ENCODE data around the gene TMEM37.

TMEM37 gene

GRCh38 chr2:119421741-119422140, 9.9 kb upstream of the TMEM37 start:
- TF ChIP-seq CTCF (IDR thresholded peaks at IDR 0.05; ENCODE audit: borderline replicate concordance, extremely low read depth, low read length, poor library complexity, severe bottlenecking) (no peak), EZH2 (IDR thresholded peaks at IDR 0.05; ENCODE audit: borderline replicate concordance, low read depth, low read length, severe bottlenecking) (no peak)
- Histone ChIP-seq H3K4me2 (ENCODE audit: insufficient read depth, low read length) (no peak overlapping the region), H3K4me1 (ENCODE audit: insufficient read depth, low read length) (no peaks in the 10 kb centered on the region), H3K36me3 (ENCODE audit: insufficient read depth, low read length) (no peaks in the 10 kb centered on the region), H3K27ac (ENCODE audit: low read length) (no peak overlapping the region), H3K27me3 (ENCODE audit: insufficient read depth, low read length, poor library complexity) (peaks cover 17% of the 10 kb centered on the region), H2AFZ (ENCODE audit: low read depth, low read length) (no peak overlapping the region), H3K9ac (ENCODE audit: low read depth, low read length) (no peak overlapping the region), H3K4me3 (ENCODE audit: low read depth in 1 of 2, low read length in 2 of 2) (no peak overlapping the region), H3K79me2 (ENCODE audit: insufficient read depth, low read length) (no peaks in the 10 kb centered on the region), H4K20me1 (ENCODE audit: insufficient read depth, low read length) (no peaks in the 10 kb centered on the region), H3K9me3 (ENCODE audit: insufficient read depth, low read length, severe bottlenecking) (peaks cover 6% of the 10 kb centered on the region)
- no peak for ATAC-seq (ENCODE audit: insufficient read depth, low read depth)
- no peak for DNase-seq

- TF ChIP-seq EZH2 (IDR thresholded peaks at IDR 0.05; ENCODE audit: borderline replicate concordance, low read depth, low read length, severe bottlenecking) (no peak), CTCF (IDR thresholded peaks at IDR 0.05; ENCODE audit: borderline replicate concordance, extremely low read depth, low read length, poor library complexity, severe bottlenecking) (no peak)
- no peak overlapping the region for H3K4me2 ChIP-seq (ENCODE audit: insufficient read depth, low read length)
- no peak overlapping the region for H2AFZ ChIP-seq (ENCODE audit: low read depth, low read length)
- no peak overlapping the region for H3K9ac ChIP-seq (ENCODE audit: low read depth, low read length)
- no peaks in the 10 kb centered on the region for H4K20me1 ChIP-seq (ENCODE audit: insufficient read depth, low read length)
- DNase-seq: no peak
- no peaks in the 10 kb centered on the region for H3K36me3 ChIP-seq (ENCODE audit: insufficient read depth, low read length)
- H3K27ac ChIP-seq (ENCODE audit: low read length): no peak overlapping the region
- ATAC-seq (ENCODE audit: insufficient read depth, low read depth): no peak
- peaks cover 17% of the 10 kb centered on the region for H3K27me3 ChIP-seq (ENCODE audit: insufficient read depth, low read length, poor library complexity)
- H3K4me1 ChIP-seq (ENCODE audit: insufficient read depth, low read length): no peaks in the 10 kb centered on the region
- no peaks in the 10 kb centered on the region for H3K79me2 ChIP-seq (ENCODE audit: insufficient read depth, low read length)
- peaks cover 6% of the 10 kb centered on the region for H3K9me3 ChIP-seq (ENCODE audit: insufficient read depth, low read length, severe bottlenecking)
- no peak overlapping the region for H3K4me3 ChIP-seq (ENCODE audit: low read depth in 1 of 2, low read length in 2 of 2)
These were observed 9.1 kb upstream of the TMEM37 start for GRCh38 chr2:119422360-119423107.

- Histone ChIP-seq H3K9me3 (ENCODE audit: insufficient read depth, low read length, severe bottlenecking) (peaks cover 6% of the 10 kb centered on the region), H3K4me3 (ENCODE audit: low read depth in 1 of 2, low read length in 2 of 2) (no peak overlapping the region), H3K27me3 (ENCODE audit: insufficient read depth, low read length, poor library complexity) (peaks cover 20% of the 10 kb centered on the region), H3K9ac (ENCODE audit: low read depth, low read length) (no peak overlapping the region), H3K4me1 (ENCODE audit: insufficient read depth, low read length) (no peaks in the 10 kb centered on the region), H2AFZ (ENCODE audit: low read depth, low read length) (no peak overlapping the region), H3K36me3 (ENCODE audit: insufficient read depth, low read length) (no peaks in the 10 kb centered on the region), H3K79me2 (ENCODE audit: insufficient read depth, low read length) (no peaks in the 10 kb centered on the region), H3K4me2 (ENCODE audit: insufficient read depth, low read length) (no peak overlapping the region), H4K20me1 (ENCODE audit: insufficient read depth, low read length) (no peaks in the 10 kb centered on the region), H3K27ac (ENCODE audit: low read length) (no peak overlapping the region)
- ATAC-seq (ENCODE audit: insufficient read depth, low read depth): no peak
- DNase-seq: no peak
- TF ChIP-seq EZH2 (IDR thresholded peaks at IDR 0.05; ENCODE audit: borderline replicate concordance, low read depth, low read length, severe bottlenecking): no peak
- no peak for TF ChIP-seq CTCF (IDR thresholded peaks at IDR 0.05; ENCODE audit: borderline replicate concordance, extremely low read depth, low read length, poor library complexity, severe bottlenecking)
These were observed 8.6 kb upstream of the TMEM37 start for GRCh38 chr2:119423108-119423444.

Data from DND-41 (cell line).